LHCN-M2 (cell line): Measurements from ENCODE around the gene RCOR3. TPM values are rescaled to one million over a fixed set of nuclear protein-coding genes. Genes with fewer than 3 reads are reported as not detected.
A peak's percentile ranks its signal among the peaks of the same experiment; 100 is the strongest.
"Not testable (repeated sequence)": the region's sequence is repeated elsewhere in the genome, so short reads cannot be mapped to it uniquely, and the experiment has no call there.

Experiments
- DNase-seq: peaks from one replicate; pipeline ENCODE4 v3.0.0-alpha.2; 2012; ENCODE audit warnings: low read depth
- total RNA-seq: library from RNA; depleted of rRNA; stranded (reverse); fragments of >200 nt; gene quantifications from 2 replicates; pipeline ENCODE4 v1.2.3, GENCODE V29; 2014

The RCOR3 gene
- total RNA-seq, 1 experiment from 2014 or later = 32.4 TPM

- DNase-seq = peak; percentile 81
These were observed 1.3 kb downstream of the RCOR3 start for GRCh38 chr1:211260141-211261107.

- no peak for DNase-seq
These were observed 2.1 kb downstream of the RCOR3 start for GRCh38 chr1:211261229-211261628.

GRCh38 chr1:211263022-211263421 is 3.9 kb downstream of the RCOR3 start:
- DNase-seq = not testable (repeated sequence)

GRCh38 chr1:211267204-211267857 is 8.2 kb downstream of the RCOR3 start:
- no peak for DNase-seq

- no peak for DNase-seq
These were observed 20.2 kb downstream of the RCOR3 start for GRCh38 chr1:211279340-211279739.

- no peak for DNase-seq
These were observed 21.7 kb downstream of the RCOR3 start for GRCh38 chr1:211280910-211281309.

GRCh38 chr1:211281320-211282022 is 22.3 kb downstream of the RCOR3 start:
- DNase-seq = no peak

- DNase-seq = no peak
These were observed 22.8 kb downstream of the RCOR3 start for GRCh38 chr1:211282023-211282373.

- peak; percentile 19 for DNase-seq
These were observed 26.0 kb downstream of the RCOR3 start for GRCh38 chr1:211285196-211285595.

- peak; percentile 51 for DNase-seq
These were observed 28.1 kb downstream of the RCOR3 start for GRCh38 chr1:211287218-211287617.

- DNase-seq = no peak
These were observed 33.2 kb downstream of the RCOR3 start for GRCh38 chr1:211292411-211292810.

- DNase-seq = no peak
These were observed 37.2 kb downstream of the RCOR3 start for GRCh38 chr1:211296396-211296795.

- peak; percentile 20 for DNase-seq
These were observed 45.9 kb downstream of the RCOR3 start for GRCh38 chr1:211305044-211305443.

- no peak for DNase-seq
These were observed 50.5 kb downstream of the RCOR3 start for GRCh38 chr1:211309617-211310016.

GRCh38 chr1:211313392-211313791 is 54.2 kb downstream of the RCOR3 start:
- DNase-seq = no peak

GRCh38 chr1:211318576-211319280 is 59.6 kb downstream of the RCOR3 start:
- DNase-seq = no peak

- DNase-seq = no peak
These were observed 60.7 kb downstream of the RCOR3 start for GRCh38 chr1:211319892-211320291.

GRCh38 chr1:211320980-211321379 is 61.8 kb downstream of the RCOR3 start:
- DNase-seq = peak; percentile 69

- DNase-seq = not testable (repeated sequence)
These were observed 62.5 kb downstream of the RCOR3 start for GRCh38 chr1:211321646-211322045.

- DNase-seq = peak; percentile 59
These were observed 64.2 kb downstream of the RCOR3 start for GRCh38 chr1:211323156-211324063.
